ENCODE measurements around the gene TNFRSF11A.

TNFRSF11A gene

DNA sequence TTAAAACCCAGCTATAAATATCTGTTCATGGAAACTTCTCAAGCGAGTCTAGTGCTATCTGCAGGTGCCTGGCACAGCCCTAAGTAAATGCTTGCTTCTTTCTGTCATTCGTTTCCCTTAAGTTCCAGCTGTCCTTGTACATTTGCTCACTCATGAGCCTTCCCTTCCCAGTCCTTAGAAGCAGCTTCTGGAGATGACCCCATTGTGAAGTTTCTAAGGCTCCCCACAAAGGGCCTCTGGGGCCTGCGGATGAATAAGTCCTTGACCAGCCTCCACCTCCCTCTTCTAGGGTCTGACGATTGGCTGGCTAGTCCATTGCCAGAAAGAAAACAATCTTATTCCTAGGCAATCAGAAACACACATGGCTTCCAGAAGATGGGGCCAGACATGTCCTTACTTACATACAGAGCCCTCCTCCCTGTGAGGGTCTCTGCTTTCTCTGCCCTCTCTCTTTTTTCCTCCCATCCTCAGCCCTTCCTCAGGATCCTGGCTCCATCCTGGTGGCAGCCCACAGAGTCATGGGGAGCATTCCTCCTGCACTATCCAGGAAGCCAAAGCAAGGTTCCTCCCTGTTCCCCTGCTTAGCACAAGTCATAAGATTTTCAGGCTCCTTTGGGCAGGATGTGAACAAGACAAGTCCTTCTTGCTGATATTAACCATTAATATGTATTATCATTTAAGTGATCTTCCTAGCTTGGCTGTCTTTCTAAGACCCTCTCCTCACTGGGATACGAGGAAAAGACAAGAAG lies 87.3 kb downstream of the TNFRSF11A start:
- no peak for DNase-seq (ENCODE audit: low read depth, low spot score)

DNA sequence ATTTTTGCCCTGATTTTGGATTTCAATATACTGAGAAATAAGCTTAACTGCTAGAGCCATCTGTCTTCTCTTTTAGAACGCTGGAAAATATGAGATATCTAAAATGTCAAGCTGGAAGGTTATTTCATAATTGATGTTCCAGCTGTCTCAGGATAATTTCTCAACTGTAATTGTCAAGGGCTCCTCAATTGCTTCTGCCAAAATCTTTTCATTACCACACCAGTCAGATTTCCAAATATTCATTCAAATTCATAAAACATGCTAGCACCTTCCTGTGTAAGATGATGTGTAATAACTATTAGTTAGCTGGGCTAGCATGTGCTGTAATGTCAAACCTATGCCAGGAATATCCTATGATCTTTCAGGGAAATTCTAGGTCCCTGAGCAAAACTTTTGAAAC lies 88.1 kb downstream of the TNFRSF11A start:
- DNase-seq (ENCODE audit: low read depth, low spot score), result no peak

DNA sequence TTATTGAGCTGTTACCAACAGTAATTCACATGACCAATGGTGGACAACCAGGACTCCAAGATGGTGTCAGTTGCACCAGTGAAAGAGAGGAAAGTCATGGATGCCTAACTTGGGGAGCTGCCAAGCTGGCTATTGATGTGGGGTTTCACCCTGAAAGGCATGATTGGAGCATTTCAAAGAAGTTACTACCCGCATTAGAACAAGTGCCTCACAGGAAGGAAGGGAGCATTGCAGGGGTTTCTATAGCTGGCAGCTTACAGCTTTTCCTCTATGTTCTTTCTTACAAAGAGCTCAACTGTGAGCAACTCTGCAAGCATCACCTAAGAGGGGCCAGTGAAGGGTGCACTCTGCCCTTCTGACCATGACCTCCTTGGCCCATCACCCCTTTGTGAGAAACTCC lies 93.1 kb downstream of the TNFRSF11A start:
- DNase-seq (ENCODE audit: low read depth, low spot score), result no peak

DNA sequence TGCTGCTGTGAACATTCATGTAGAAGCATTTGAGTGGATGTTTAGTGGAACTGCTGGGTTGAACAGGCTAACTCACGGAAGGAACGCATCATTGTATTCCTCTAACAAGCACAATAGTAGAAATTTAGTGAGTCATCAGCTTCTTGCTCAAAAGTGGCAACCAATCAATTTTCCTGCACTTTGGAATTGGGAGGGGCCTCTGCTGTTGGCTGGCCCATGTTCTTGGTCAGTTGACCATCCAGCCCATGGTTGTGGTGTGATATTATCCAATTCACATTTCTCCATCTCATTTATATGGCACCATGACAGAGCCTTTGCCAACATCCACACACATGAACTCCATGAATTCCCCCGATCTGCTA lies 95.0 kb downstream of the TNFRSF11A start:
- DNase-seq (ENCODE audit: low read depth, low spot score), result no peak

DNA sequence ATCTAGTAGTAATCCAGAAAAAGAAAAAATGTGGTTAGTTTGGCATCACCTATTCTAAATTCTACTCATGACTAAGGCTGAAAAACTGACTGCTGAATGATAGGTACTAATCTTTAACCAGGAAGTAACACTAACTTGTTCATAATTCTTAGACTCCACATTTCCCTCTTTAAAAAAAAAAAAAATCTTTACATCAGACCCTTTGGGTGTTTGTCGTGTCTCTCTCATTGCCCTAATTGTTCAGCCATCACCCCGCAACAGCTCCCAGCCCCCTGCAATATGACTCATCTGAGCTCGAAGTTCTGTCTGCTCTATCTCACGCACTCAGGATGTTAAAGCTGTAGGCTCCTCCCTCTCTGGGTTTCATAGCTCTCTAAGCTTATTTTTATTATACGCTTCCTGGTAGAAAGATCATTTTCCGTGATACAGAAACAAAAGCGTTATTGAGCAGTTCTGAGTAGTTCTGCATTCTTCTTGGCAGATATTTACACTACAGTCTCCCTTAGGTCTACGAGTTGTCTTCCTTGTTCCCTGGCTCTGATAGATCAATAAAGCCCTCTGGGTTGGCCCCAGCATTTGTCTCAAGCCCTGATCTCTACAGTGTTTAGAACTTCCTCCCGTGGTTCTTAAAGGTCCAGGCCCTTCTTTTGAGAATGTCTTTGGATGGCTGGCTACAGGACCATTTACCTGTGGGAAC lies 95.6 kb downstream of the TNFRSF11A start:
- DNase-seq (ENCODE audit: low read depth, low spot score), result peak; percentile 53

DNA sequence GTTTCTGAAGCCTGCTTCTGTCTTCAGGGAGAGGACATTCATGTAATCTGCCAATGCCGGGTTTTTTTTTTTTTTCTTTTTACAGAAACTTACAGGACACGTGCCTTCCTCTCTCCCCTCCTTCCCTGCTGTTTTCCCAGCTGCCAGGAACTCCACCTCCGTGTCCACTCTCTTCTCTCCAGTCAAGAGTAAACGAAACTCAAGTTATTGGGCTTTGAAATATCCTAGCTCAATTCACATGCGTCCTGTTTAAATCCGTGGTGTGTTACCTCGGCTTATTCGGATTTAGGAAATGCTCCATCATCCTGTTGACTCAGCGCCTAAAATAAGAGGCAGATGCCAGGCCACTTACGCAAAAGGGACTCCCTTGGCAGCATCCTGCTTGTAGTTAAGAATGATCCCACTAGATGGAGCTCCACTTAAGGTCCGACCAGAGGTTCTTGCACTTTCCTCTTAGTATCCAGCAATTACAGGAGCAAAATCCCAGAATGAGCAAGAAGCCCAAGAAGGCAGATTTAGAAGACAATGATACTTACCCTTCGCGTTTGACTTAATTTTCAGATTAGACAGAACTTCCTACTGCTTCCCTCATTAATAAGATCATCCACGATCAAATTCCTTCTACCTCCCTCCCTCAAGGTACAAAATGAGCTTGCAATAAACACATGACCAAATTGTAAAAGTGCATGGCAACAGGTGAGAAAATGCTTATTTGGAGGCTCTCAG lies 100.5 kb downstream of the TNFRSF11A start:
- peak; percentile 23 for DNase-seq (ENCODE audit: low read depth, low spot score)

DNA sequence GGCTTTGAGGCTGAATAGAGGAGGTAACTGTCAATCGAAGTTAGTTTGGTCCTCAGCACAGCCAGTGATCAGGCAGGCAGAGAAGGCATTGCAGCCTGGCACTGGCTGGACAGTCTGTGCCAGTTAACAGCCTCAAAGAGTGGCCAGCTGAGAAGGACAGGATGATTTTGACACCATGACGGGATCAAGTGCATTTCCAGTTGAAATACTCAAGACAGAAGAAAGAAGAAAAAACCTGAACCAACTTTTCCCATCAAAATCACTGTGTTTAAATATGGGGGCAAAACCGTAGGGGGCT lies 101.0 kb downstream of the TNFRSF11A start:
- DNase-seq (ENCODE audit: low read depth, low spot score), result no peak

DNA sequence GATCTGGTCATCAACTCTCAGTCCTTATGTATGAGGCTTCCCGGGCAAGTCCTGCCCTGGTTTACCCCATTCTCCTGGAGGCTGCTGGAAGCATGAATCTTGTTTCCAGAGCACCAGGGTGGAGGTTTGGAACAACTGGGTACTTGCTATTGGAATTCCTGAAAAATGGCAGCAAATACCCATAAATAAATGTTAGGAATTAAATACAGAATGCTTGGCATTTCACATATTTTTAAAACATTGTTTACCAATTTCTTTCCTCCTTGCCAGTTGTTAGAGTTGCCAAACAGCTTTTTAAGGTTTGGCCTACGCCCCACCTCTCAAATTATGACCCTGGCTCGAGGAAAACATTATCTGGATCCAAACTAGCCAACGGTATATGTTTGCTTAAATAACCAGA lies 107.1 kb downstream of the TNFRSF11A start:
- no peak for DNase-seq (ENCODE audit: low read depth, low spot score)

DNA sequence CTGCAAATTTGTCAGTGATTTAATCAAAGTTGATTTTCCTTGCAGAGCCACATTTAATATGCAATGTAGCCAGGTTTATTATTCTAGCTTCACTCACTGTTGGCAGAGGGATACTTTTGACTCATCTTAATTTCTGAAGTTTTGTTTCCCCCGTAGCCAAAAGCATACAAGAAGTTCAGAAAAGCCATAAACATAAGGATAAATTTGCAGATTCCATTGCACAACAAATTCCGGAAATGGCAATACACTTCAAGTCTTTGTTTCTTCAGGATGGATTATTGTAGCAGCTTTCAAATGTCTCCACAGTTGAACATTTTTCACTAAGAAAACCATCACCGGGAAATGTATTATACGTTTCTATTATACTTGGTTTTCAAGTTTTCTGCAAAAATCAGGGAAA lies 109.7 kb downstream of the TNFRSF11A start:
- no peak for DNase-seq (ENCODE audit: low read depth, low spot score)

DNA sequence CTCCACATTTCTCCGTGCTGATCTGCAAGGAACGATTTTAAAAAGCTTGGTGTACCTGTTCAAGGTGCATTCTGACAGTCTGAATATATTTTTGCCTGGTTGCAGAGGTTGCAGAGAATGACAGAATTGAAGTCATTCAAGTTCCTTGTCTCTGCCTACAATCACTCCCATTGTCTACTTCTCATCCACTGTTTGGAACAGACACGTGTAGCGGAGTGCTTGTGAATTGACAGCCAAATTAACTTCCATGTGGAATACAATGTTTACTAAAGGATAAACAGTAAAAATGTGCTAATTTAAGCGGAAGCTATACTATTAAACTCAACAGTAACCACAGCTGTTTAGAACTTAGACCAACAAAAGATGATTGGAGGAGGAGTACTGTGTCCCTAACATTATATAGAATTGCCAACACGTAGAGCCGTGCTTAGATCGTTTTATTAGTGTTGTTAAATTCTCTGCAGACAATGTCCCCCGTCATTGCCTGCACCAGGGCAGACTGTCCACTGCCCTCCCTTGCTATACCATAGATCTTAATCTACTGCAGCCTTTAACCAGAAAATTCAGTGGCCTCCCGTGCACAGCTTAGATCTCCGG lies 110.4 kb downstream of the TNFRSF11A start:
- DNase-seq (ENCODE audit: low read depth, low spot score), result no peak

DNA sequence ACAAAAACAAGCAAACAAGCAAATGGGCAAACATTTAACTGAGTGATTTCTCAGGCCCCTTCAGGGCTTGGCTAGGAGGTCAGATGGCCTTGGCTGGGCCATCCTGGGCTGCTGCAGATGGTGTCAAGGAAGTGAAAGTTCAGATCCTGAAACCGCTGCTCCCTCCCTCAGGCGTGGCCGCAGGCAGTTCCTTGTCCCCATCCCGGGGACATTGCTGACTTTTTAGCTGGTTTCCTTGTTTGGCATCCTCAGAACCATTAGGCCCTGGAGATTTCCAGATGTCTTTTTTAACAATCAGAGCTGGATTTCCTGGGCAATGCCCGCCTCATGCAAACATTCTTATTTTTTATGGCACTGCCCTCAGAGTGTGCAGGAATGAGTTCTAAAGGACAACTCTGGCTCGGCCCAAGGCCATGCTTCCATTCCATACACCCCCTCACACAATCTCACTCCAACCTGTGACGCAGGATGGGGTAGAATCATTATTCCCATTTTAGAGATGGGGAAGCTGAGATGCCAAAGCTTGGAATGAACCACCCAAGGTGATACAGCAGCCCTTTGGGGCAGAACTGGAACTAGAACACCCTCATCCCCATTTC lies 111.6 kb downstream of the TNFRSF11A start:
- no peak for DNase-seq (ENCODE audit: low read depth, low spot score)

DNA sequence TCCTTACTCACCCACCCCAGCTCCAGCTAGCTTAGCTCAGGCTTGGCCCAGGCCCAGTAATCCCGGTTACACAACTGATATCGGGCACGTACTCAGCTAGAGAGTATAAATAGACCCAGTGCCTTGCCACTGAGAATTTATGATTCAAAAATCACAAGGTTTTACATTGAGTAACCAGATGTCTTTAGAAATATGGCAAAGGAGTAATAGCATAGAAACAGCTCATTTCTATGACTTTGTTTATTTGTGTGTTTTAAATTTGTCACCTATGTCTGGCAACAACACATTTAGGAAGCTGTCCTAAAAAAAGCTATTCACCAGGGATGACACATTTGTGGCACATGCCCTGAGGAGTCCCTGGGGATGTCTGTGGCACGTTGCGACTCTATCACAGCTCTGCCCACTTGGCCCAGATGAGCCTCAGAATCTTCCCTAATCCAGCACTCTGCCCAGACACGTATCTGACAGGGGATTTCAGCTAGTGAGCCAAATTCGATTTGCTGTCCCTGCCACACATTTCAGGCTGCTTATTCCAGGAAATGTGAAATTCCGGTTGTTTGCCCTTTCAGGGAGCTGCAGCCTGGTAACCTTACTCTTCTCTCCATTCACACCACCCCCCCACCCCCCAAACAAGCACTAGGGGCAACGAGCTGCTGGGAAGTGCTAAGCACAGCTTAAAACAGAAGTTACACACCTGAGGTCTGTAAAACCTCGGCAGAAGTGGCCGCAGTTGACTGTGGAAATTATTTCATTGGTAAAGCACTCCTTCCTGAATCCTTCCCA lies 112.3 kb downstream of the TNFRSF11A start:
- no peak for DNase-seq (ENCODE audit: low read depth, low spot score)

DNA sequence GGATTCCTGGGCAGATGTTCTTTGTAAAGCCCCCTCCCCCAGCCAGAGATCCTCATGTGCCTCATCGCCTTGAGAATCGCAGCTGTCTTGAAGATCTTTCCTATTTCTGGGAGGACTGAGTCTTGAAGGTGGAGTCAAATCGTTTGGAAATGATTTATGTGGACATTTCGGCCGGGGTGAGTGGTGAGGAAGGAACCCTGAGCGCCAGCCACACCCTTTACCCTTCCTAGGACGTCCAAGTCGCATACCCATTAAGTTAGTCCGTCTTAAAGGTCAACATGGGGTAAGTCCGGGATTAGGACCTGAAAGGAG lies 112.9 kb downstream of the TNFRSF11A start:
- DNase-seq (ENCODE audit: low read depth, low spot score), result no peak

DNA sequence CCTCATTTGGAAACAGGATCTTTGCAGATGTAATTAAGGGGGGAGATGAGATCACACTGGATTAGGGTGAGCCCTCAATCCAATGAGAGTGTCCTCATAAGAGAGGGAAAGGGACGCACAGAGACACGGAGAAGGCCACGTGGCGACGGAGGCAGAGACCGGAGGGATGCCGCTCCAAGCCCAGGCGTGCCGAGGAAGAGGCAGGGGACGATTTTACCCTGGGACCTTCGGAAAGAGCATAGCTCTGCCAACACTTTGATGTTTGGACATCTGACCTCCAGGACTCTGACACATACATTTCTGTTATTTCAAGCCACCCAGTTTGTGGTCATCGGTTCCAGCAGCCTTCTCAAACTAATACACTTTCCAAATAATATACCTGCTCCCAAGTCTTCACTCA lies 113.3 kb downstream of the TNFRSF11A start:
- DNase-seq (ENCODE audit: low read depth, low spot score), result no peak

DNA sequence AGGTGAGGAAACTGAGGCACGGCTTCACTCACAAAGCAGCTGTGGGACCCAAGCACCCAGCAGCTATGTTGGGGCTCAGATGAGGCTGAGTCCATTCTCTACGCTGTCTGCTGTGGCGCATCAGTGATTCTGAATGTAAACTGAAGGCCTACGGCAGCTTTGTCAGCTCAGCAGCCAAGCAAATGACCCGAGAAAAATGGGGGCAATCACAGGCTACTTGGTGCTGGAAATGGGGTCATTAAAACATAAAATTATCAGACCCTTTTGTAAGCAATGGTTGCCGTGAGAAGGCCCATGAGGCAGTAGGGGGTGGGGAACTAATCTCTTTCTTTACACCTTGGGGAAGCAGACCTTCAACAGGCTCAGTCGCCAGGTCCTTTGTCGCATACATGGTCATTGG lies 113.8 kb downstream of the TNFRSF11A start:
- no peak for DNase-seq (ENCODE audit: low read depth, low spot score)

All from activated CD4-positive, CD25-positive, alpha-beta regulatory T cell treated with anti-CD3 and anti-CD28 coated beads, Interleukin-2, amount 50 U/mL, for 16 hours (primary cell).